NCI-H345 treated with DMSO at 0.1 percent for 48 hours (cell line): ENCODE results near the gene SAP25.
A peak's percentile ranks its signal among the peaks of the same experiment; 100 is the strongest.
"Not testable (repeated sequence)": the region's sequence is repeated elsewhere in the genome, so short reads cannot be mapped to it uniquely, and the experiment has no call there.

Source experiments
- DNase-seq: peaks from one replicate; lab custom pipeline; 2025; ENCODE audit not compliant: unreplicated experiment; lab: John Stamatoyannopoulos, UW

SAP25 gene

GRCh38 chr7:100538654-100539435, 34.9 kb downstream of the SAP25 start, which contains the start of gene AGFG2:
AGFG2 (plus strand) TSS chr7:100539203; CDS start chr7:100539347, 144 bp downstream.
- DNase-seq, result peak; percentile 99

GRCh38 chr7:100538348-100538653, 35.4 kb downstream of the SAP25 start:
- no peak for DNase-seq

GRCh38 chr7:100536695-100537094, 37.0 kb downstream of the SAP25 start:
- DNase-seq, result not testable (repeated sequence)

GRCh38 chr7:100535982-100536381, 37.7 kb downstream of the SAP25 start:
- not testable (repeated sequence) for DNase-seq

- DNase-seq, result no peak
Measured at GRCh38 chr7:100532165-100533022, 41.3 kb downstream of the SAP25 start.

GRCh38 chr7:100528108-100528866, 45.4 kb downstream of the SAP25 start:
- DNase-seq, result not testable (repeated sequence)

- not testable (repeated sequence) for DNase-seq
Measured at GRCh38 chr7:100523192-100523591, 50.5 kb downstream of the SAP25 start.
